Mononuclear cell (primary cell): Measurements from ENCODE around the gene OR2A12. TPM values are rescaled to one million over a fixed set of nuclear protein-coding genes. Genes with fewer than 3 reads are reported as not detected.

Source experiments
- H3K27me3 ChIP-seq: 2 replicates; pipeline ENCODE4 v1.6.0; 2011; ENCODE audit warnings: low read length, control low read depth; ENCODE audit not compliant: insufficient read depth
- H3K4me1 ChIP-seq: 2 replicates; pipeline ENCODE4 v1.5.1; 2011; ENCODE audit warnings: mild to moderate bottlenecking, low read length, control low read depth; ENCODE audit not compliant: insufficient read depth
- H3K4me3 ChIP-seq: 2 replicates; pipeline ENCODE4 v1.5.1; 2011; ENCODE audit warnings: mild to moderate bottlenecking, low read length, moderate library complexity
- H3K9me3 ChIP-seq: 2 replicates; pipeline ENCODE4 v1.5.1; 2011; ENCODE audit warnings: low read depth, mild to moderate bottlenecking, control low read depth, low read length
- total RNA-seq: library from RNA; depleted of rRNA; stranded (reverse); fragments of >200 nt; gene quantifications from one replicate; pipeline ENCODE4 v1.2.3, GENCODE V29; 2012

OR2A12 gene
- total RNA-seq, 1 donor = not detected

DNA sequence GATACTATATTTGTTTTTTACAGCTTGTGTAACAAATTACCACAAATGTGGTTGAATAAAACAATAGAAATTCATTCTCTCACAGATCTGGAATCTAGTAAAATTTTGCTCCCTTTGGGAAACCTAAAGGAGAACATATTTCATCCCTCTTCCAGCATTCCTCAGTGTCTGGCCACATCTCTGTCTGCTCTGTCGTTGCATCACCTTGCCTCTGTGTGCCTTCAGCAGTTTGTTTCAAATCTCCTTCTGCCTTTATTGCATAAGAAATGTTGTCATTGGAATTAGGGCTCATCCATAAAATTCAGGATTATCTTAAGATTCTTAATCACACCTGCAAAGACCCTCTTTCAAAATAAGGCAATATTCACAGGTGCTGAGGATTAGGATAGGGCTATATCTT is 51.4 kb downstream of the OR2A12 start:
- no peaks in the 10 kb centered on the region for H3K27me3 ChIP-seq
- H3K4me1 ChIP-seq = no peaks in the 10 kb centered on the region
- H3K9me3 ChIP-seq = no peaks in the 10 kb centered on the region
- no peak overlapping the region for H3K4me3 ChIP-seq

GRCh38 chr7:144142187-144142586 is 56.1 kb downstream of the OR2A12 start:
- Histone ChIP-seq H3K4me3 (no peak overlapping the region), H3K27me3 (no peaks in the 10 kb centered on the region), H3K4me1 (no peaks in the 10 kb centered on the region), H3K9me3 (no peaks in the 10 kb centered on the region)

DNA sequence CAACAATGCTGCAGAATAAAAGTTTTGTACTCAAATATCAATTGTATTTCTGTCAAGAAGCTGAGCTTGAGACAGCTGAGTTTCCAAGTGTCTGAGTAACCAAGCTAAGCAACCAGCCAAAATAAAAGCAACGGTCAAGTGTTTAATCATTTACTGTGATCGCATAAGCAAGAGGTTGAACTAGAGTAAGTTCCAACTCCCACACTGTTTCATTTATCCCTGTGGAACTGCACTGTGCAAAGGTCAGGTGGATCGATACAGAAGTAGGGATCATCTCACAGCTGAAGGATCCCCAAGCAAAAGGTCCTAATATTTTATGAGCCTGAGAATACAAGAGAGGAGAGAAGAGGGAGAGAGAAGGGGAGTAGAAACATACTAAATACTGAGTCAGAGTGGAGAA is 58.3 kb downstream of the OR2A12 start:
- peaks cover 19% of the 10 kb centered on the region for H3K9me3 ChIP-seq
- H3K27me3 ChIP-seq = no peaks in the 10 kb centered on the region
- H3K4me3 ChIP-seq = no peak overlapping the region
- H3K4me1 ChIP-seq = no peaks in the 10 kb centered on the region

GRCh38 chr7:144148224-144148827 is 62.2 kb downstream of the OR2A12 start:
- Histone ChIP-seq H3K27me3 (peaks cover 11% of the 10 kb centered on the region), H3K9me3 (peaks cover 34% of the 10 kb centered on the region), H3K4me1 (no peaks in the 10 kb centered on the region), H3K4me3 (no peak overlapping the region)

Other genes with a start within 250 kb of the OR2A12 start
- 6.0 TPM for gene TCAF1, start 184.1 kb upstream of the OR2A12 start, total RNA-seq
- gene OR2F2, start 151.0 kb upstream of the OR2A12 start, total RNA-seq = not detected
- under 0.01 TPM for gene OR2F1, start 131.4 kb upstream of the OR2A12 start, total RNA-seq
- gene OR6B1, start 86.0 kb upstream of the OR2A12 start, total RNA-seq = under 0.01 TPM
- under 0.01 TPM for gene OR2A5, start 37.3 kb upstream of the OR2A12 start, total RNA-seq
- not detected for gene OR2A25, start 16.5 kb upstream of the OR2A12 start, total RNA-seq
- gene OR2A2, start 23.3 kb downstream of the OR2A12 start, total RNA-seq = not detected
- gene OR2A14, start 36.9 kb downstream of the OR2A12 start, total RNA-seq = not detected
- 2.0 TPM for gene CTAGE4, start 97.2 kb downstream of the OR2A12 start, total RNA-seq
- 1.2 TPM for gene ARHGEF35, start 109.6 kb downstream of the OR2A12 start, total RNA-seq
- gene OR2A42, start 153.3 kb downstream of the OR2A12 start, total RNA-seq = 0.10 TPM
- gene OR2A7, start 178.5 kb downstream of the OR2A12 start, total RNA-seq = 3.6 TPM
- gene CTAGE8, start 183.0 kb downstream of the OR2A12 start, total RNA-seq = 0.73 TPM
- gene OR2A1, start 226.1 kb downstream of the OR2A12 start, total RNA-seq = not detected